Kidney (tissue), 14 donors: ENCODE results near the gene BAIAP3. TPM values are rescaled to one million over a fixed set of nuclear protein-coding genes. Genes with fewer than 3 reads are reported as not detected.

Experiments used
- DNase-seq, 5 donors: peaks; one replicate each; pipeline ENCODE4 v3.0.0-alpha.2; 2013 to 2020
- FAIRE-seq: peaks from 2 replicates; lab custom pipeline; 2012; peaks lifted over from hg19 to GRCh38; lab: Jason Lieb, UNC
- H3K27ac ChIP-seq, 2 donors: one replicate each; pipeline ENCODE4 v1.7.0; 2013; ENCODE audit warnings: low read depth in 2 of 2, low read length in 2 of 2, inconsistent platforms in 1 of 2
- H3K27me3 ChIP-seq: one replicate; pipeline ENCODE4 v1.7.1; 2013; ENCODE audit warnings: low read length, inconsistent platforms; ENCODE audit not compliant: control insufficient read depth, insufficient read depth
- H3K36me3 ChIP-seq, 3 donors: one replicate each; pipeline versions ENCODE4 v1.7.0 to v1.7.1; 2013; ENCODE audit warnings: low read length in 3 of 3, control low read depth in 1 of 3, inconsistent platforms in 1 of 3; ENCODE audit not compliant: insufficient read depth in 3 of 3, control insufficient read depth in 2 of 3
- H3K4me1 ChIP-seq, 3 donors: one replicate each; pipeline versions ENCODE4 v1.7.0 to v1.7.1; 2013; ENCODE audit warnings: low read length in 3 of 3, inconsistent platforms in 1 of 3, low read depth in 1 of 3; ENCODE audit not compliant: control insufficient read depth in 2 of 3, insufficient read depth in 2 of 3
- H3K4me3 ChIP-seq, 3 donors: one replicate each; pipeline versions ENCODE4 v1.7.0 to v1.8.1; 2013; ENCODE audit warnings: low read length in 3 of 3, control low read depth in 1 of 3, inconsistent platforms in 1 of 3
- H3K9ac ChIP-seq, 3 donors: one replicate each; pipeline versions ENCODE4 v1.7.0 to v1.7.1; 2013; ENCODE audit warnings: low read length in 3 of 3, control low read depth in 1 of 3, inconsistent platforms in 1 of 3
- H3K9me3 ChIP-seq, 3 donors: one replicate each; pipeline versions ENCODE4 v1.7.0 to v1.7.1; 2013; ENCODE audit warnings: low read length in 3 of 3, control low read depth in 1 of 3, inconsistent platforms in 1 of 3; ENCODE audit not compliant: control insufficient read depth in 2 of 3, insufficient read depth in 1 of 3
- intact Hi-C: fragments of 100-400 bp; cut with DNase I; formaldehyde crosslinking; loops from one replicate; pipeline ENCODE4 v1.11.1; 2022
- polyA plus RNA-seq: library from polyadenylated mRNA; stranded (reverse); fragments of 350-450 nt; fragmentation: Illumina TruSeq; extraction: RNeasy Lipid Tissue Mini Kit (QIAGEN cat#74804); gene quantifications from one replicate; pipeline ENCODE4 v1.2.3, GENCODE V29; 2014; ENCODE audit warnings: low read depth, low replicate concordance; ENCODE audit not compliant: insufficient read depth
- total RNA-seq: library from RNA; stranded (reverse); fragmentation: NEBNext Ultra II Directional; extraction: Animal tissue kit (Norgen Biotek cat#: 25700); gene quantifications from one replicate; pipeline ENCODE4 v1.2.1, GENCODE V29; 2021
- TF ChIP-seq, protein P1 (sequence below): IDR thresholded peaks from 3 replicates; pipeline ENCODE4 v1.5.1; 2012; ENCODE audit warnings: mild to moderate bottlenecking, moderate library complexity, borderline replicate concordance; ENCODE audit not compliant: insufficient read depth; ENCODE audit errors: extremely low read depth
- donor health status: control.
- donor health status: control.
- donor health status: control.
- donor health status: control.
- donor health status: control.
- donor health status: DM: yes; HTN: yes; CAD: no.
- donor health status: Normal renal cell carcinoma (clear cell type).

BAIAP3 gene
- total and polyA plus RNA-seq, 2 donors from 2014 or later, result 8.0 to 8.2 TPM

DNA sequence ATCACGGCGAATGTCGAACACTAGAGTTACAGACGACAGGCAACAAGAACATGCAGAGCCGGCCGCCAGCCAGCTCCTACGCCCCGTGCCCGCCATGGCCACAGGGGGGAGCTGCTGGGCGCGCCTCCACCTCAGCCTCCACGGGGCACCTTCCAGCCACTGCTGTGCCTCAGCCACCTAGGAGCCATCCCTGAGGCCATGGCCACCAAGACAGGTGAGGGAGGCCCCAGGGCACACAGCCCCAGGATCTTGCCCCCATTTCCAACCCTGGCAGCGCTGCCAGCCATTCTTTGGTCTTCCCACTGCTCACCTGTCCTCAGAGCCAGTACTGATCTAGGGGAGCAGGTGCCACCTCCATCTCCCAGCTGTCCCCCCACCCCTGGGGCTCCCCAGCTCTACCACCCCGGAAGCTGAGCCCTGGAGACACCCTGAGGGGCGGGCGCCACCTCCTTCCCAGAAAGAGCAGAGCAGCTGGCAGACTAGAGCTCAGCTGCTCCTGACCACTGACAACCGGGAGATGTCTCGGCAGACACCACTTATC is 30.1 kb downstream of the BAIAP3 start:
- no peaks in the 10 kb centered on the region for H3K9me3 ChIP-seq
- peaks cover 0 to 26% (median 6%) of the 10 kb centered on the region in 3 donors for H3K36me3 ChIP-seq
- intact Hi-C loops, result no loop called here
- H3K4me1 ChIP-seq, result no peaks in the 10 kb centered on the region
- TF ChIP-seq, protein P1, sequence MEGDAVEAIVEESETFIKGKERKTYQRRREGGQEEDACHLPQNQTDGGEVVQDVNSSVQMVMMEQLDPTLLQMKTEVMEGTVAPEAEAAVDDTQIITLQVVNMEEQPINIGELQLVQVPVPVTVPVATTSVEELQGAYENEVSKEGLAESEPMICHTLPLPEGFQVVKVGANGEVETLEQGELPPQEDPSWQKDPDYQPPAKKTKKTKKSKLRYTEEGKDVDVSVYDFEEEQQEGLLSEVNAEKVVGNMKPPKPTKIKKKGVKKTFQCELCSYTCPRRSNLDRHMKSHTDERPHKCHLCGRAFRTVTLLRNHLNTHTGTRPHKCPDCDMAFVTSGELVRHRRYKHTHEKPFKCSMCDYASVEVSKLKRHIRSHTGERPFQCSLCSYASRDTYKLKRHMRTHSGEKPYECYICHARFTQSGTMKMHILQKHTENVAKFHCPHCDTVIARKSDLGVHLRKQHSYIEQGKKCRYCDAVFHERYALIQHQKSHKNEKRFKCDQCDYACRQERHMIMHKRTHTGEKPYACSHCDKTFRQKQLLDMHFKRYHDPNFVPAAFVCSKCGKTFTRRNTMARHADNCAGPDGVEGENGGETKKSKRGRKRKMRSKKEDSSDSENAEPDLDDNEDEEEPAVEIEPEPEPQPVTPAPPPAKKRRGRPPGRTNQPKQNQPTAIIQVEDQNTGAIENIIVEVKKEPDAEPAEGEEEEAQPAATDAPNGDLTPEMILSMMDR, result peak; percentile 62
- H3K27ac ChIP-seq, result no peak overlapping the region
- H3K9ac ChIP-seq, result no peak overlapping the region
- FAIRE-seq, result no peak
- H3K4me3 ChIP-seq, result no peak overlapping the region
- peak in 3 of 5 donors; percentile 41 to 82 (median 46) for DNase-seq
- no peaks in the 10 kb centered on the region for H3K27me3 ChIP-seq

DNA sequence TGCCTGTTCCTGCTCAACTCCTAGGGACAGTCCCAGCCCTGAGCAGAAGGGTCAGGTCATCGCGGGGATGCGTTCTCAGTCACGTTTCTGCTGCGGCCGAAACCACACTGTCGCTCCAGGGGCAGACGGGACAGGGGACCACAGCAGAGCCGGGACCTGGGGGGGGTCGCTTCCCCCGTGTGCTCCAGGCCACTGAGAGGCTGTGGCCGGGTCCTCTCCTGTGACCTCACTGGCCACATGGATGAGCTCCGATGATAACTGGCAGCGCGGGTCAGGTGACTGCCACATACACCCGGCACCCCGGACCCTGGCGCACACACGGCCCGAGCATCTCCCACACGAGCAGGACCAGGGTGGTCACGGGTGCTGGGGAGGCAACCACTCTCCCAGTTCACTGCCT is 31.1 kb downstream of the BAIAP3 start:
- TF ChIP-seq, protein P1, result no peak
- FAIRE-seq, result no peak
- H3K4me3 ChIP-seq, result no peak overlapping the region
- peak in 1 of 5 donors; percentile 78 for DNase-seq
- H3K9ac ChIP-seq, result no peak overlapping the region
- no peaks in the 10 kb centered on the region for H3K27me3 ChIP-seq
- no peak overlapping the region for H3K27ac ChIP-seq
- H3K9me3 ChIP-seq, result no peaks in the 10 kb centered on the region
- H3K36me3 ChIP-seq, result peaks cover 0 to 26% (median 6%) of the 10 kb centered on the region in 3 donors
- no peaks in the 10 kb centered on the region for H3K4me1 ChIP-seq
- intact Hi-C loops, result no loop called here

DNA sequence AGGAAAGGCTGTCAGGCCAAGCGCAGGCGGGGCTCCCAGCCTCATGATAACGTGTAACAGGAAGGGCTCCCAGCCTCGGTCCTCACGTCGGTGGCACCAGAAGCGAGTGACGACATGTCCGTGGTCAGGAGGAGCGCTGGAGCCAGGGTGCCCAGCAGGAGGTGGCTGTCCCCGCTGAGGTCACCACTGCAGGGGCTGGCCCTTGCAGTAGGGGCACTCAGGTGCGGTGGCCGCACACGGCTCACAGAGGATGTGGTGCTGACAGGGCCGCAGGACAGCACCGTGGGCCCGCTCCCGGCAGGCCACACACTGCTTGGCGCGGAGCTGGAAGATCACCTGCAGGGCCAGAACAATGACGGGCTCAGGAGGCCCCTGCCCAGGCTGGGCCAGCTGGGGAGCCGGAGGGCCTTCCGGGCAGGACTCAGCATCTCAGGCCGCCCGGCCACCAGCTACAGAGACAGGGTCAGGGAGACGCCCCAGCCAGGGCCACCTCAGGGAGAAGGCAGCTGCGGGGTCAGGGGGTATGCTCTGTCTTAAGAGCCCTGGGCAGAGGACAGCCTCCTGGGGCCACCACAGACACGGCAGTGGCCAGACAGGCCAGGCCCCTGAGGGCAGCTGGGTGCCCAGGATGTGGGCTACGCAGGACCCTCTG is 32.7 kb downstream of the BAIAP3 start:
- FAIRE-seq, result no peak
- Histone ChIP-seq H3K36me3 (peaks cover 0 to 22% (median 6%) of the 10 kb centered on the region in 3 donors), H3K9me3 (no peaks in the 10 kb centered on the region), H3K9ac (no peak overlapping the region), H3K4me1 (no peaks in the 10 kb centered on the region), H3K27ac (no peak overlapping the region), H3K27me3 (no peaks in the 10 kb centered on the region), H3K4me3 (no peak overlapping the region)
- intact Hi-C loops, result no loop called here
- TF ChIP-seq, protein P1, result no peak
- DNase-seq, result peak in 1 of 5 donors; percentile 76
